ENCODE results near the gene CCDC3. TPM values are rescaled to one million over a fixed set of nuclear protein-coding genes. Genes with fewer than 3 reads are reported as not detected.

CCDC3 gene
- total and polyA plus RNA-seq, 2 of the 8 experiments (the other 6 are each of a cell fraction or from before 2014, with no cell fraction given) = 3.4 to 3.7 TPM

DNA sequence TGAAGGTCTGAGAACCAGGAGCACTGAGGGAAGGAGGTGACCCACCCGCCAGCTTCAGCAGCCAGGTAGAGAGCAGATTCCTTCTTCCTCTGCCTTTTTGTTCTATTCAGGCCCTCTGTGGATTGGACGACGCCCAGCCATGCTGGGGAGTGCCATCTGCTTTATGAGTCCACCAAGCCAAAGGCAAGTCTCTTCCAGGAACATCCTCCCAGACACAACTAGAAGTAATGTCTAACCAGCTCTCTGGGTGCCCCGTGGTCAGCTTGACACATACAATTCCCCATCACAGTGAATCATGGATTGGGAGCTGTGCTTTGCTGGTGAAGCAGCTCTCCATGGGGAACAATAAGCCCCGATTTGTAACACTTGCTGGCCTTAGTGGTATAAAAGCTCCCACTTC lies 125.2 kb downstream of the CCDC3 start:
- 93% methylated on average over 4 of the region's 5 CpGs; no CpG with 5 or more reads in 1 of the 2 experiments for WGBS, 2 experiments (ENCODE audit: extremely low coverage in 1 of 2, insufficient coverage in 1 of 2, insufficient read length in 1 of 2, insufficient replicate concordance in 2 of 2, low coverage in 1 of 2, low lambda C conversion rate in 2 of 2, missing lambda C conversion rate in 1 of 2)
- CTCF ChIA-PET (ENCODE audit: partially characterized antibody) = interaction anchor here (0.8 to 2.2 kb wide), 4 partner anchors 8 to 77 kb away, joined by 3 to 5 read pairs (median 3); no protein-coding TSS in a partner anchor

More for the DNA sequence above, 125.2 kb downstream of the CCDC3 start:
- Histone ChIP-seq H4K8ac (ENCODE audit: extremely low read depth, insufficient read depth, low read length) (no peak overlapping the region), H3K79me1 (ENCODE audit: low read depth, low read length) (no peaks in the 10 kb centered on the region), H3K4me3 (ENCODE audit: extremely low read depth in 1 of 4, insufficient read depth in 2 of 4, low read depth in 3 of 4, low read length in 4 of 4) (no peak overlapping the region), H2BK12ac (ENCODE audit: low read depth, low read length) (no peak overlapping the region), H3K56ac (replicated peaks; ENCODE audit: insufficient read length, low read depth, low read length) (no peak overlapping the region), H3K4me1 (replicated peaks in 1 of 4; ENCODE audit: control insufficient read depth in 3 of 4, insufficient read depth in 4 of 4, low read length in 3 of 4) (no peaks in the 10 kb centered on the region; a peak in 1 of 7 replicates), H3K36me3 (ENCODE audit: control insufficient read depth in 2 of 4, insufficient read depth in 4 of 4, low read length in 3 of 4) (no peaks in the 10 kb centered on the region), H2AFZ (ENCODE audit: low read length) (no peak overlapping the region), H3K23me2 (ENCODE audit: low read depth, low read length) (no peaks in the 10 kb centered on the region), H4K20me1 (replicated peaks in 1 of 2; ENCODE audit: control insufficient read depth in 1 of 2, insufficient read depth in 2 of 2, low read length in 2 of 2) (no peaks in the 10 kb centered on the region), H4K91ac (replicated peaks; ENCODE audit: insufficient read length, low read length) (no peak overlapping the region), H3K27me3 (replicated peaks in 1 of 4; ENCODE audit: control insufficient read depth in 3 of 4, extremely low read depth in 1 of 4, insufficient read depth in 3 of 4, low read length in 3 of 4) (no peaks in the 10 kb centered on the region), H3K18ac (ENCODE audit: extremely low read depth, low read length) (no peak overlapping the region), H3K9ac (replicated peaks in 1 of 4; ENCODE audit: extremely low read depth in 1 of 4, low read depth in 3 of 4, low read length in 3 of 4) (no peak overlapping the region), H2BK15ac (ENCODE audit: low read length) (no peak overlapping the region), H3K4ac (replicated peaks; ENCODE audit: insufficient read length, low read depth, low read length) (no peak overlapping the region), H3K9me3 (ENCODE audit: insufficient read depth in 2 of 2, low read depth in 1 of 2, low read length in 1 of 2) (0 out of 4 replicates have a peak, but pooled peaks cover 0 to 2% of the 10 kb centered on the region in 2 experiments), H4K5ac (ENCODE audit: insufficient read length, low read depth, low read length) (no peak overlapping the region), H3K27ac (ENCODE audit: low read depth, low read length) (no peak overlapping the region), H3K23ac (ENCODE audit: insufficient read length) (no peak overlapping the region), H3K14ac (ENCODE audit: insufficient read length) (no peak overlapping the region), H2BK120ac (replicated peaks; ENCODE audit: low read depth, low read length) (no peak overlapping the region), H2BK5ac (ENCODE audit: low read depth, low read length) (no peak overlapping the region), H2BK20ac (ENCODE audit: low read length) (no peak overlapping the region), H2AK5ac (ENCODE audit: low read depth, low read length) (no peak overlapping the region), H3K4me2 (ENCODE audit: insufficient read depth in 1 of 2, low read depth in 2 of 2, low read length in 2 of 2) (no peak overlapping the region), H3K79me2 (ENCODE audit: control insufficient read depth in 1 of 2, insufficient read depth in 2 of 2, low read length in 2 of 2) (no peaks in the 10 kb centered on the region)
- POLR2A ChIA-PET (ENCODE audit: partially characterized antibody) = no interaction called here
- DNase-seq (ENCODE audit: low read depth in 1 of 2, low spot score in 2 of 2) (no peak), FAIRE-seq (no peak)
- no peak for TF ChIP-seq ZNF274 (IDR thresholded peaks at IDR 0.05; ENCODE audit: borderline replicate concordance, extremely low read depth, low read length)
- no peak for TF ChIP-seq SIRT6 (IDR thresholded peaks at IDR 0.05; ENCODE audit: low read length)

Data from H1 (cell line).